Anterior cingulate cortex (tissue), 58 donors: ENCODE data around the gene ABHD14A.
A peak's percentile ranks its signal among the peaks of the same experiment; 100 is the strongest.

ENCODE experiments used
- DNase-seq, 58 donors: peaks; one replicate each; lab custom pipeline; 2025; lab: John Stamatoyannopoulos, UW

The ABHD14A gene

DNA sequence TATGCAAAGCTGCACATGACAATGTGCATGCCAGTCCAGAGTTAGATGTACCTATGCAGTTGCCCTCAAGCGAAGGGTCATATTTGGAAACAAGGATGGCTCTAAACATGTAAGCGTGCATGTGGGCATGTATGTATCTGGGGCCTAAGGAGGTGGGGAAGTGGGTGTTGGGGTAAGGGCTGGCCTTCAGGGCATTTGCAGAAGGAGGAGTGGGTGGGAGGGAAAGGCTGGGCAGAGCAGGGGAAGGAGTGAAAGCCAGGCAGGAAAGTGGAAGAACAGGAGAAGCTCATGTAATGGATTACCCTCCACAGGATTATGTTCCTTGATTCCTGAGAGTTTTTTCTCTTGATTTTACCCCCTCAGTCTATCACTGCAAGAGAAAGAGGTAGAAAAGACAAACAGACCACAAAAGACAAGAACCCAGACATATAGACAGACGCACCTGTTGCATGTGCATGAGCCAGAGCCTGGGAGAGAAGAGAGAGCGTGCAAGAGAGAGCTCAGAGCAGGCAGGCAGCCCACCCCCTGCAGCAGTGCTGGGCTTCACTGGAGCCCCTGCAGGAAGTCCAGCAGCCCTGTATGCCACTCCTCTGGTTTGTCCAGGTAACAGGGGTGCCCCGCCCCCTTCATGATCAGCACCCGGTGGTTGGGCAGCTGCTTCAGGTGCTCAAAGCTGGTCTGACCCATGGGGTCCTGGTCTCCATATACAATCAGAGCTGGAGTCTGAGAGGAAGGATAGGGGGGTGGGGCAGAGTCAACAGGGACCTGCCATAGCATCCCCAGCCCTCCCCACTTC, 5.8 kb upstream of the ABHD14A start:
- no peak for DNase-seq

DNA sequence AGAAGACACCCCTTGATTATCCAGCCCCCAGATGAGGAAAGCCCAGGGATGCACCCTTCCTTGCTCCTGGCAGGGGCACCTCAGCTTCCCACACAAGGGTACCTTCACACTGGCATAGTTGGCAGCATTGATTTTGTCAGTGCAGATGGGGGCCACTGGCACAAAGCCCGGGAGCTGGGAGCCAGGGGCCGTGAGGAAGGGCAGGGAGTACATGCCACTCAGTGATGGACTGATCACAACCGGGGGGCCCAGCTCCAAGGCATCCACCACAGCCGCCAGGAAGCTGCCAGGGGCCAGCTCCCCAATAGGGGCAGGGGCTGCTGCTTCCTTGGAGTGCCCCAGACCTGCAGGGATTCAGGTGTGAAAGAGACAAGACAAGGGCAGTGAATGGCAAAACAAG, 5.0 kb upstream of the ABHD14A start:
- no peak for DNase-seq

DNA sequence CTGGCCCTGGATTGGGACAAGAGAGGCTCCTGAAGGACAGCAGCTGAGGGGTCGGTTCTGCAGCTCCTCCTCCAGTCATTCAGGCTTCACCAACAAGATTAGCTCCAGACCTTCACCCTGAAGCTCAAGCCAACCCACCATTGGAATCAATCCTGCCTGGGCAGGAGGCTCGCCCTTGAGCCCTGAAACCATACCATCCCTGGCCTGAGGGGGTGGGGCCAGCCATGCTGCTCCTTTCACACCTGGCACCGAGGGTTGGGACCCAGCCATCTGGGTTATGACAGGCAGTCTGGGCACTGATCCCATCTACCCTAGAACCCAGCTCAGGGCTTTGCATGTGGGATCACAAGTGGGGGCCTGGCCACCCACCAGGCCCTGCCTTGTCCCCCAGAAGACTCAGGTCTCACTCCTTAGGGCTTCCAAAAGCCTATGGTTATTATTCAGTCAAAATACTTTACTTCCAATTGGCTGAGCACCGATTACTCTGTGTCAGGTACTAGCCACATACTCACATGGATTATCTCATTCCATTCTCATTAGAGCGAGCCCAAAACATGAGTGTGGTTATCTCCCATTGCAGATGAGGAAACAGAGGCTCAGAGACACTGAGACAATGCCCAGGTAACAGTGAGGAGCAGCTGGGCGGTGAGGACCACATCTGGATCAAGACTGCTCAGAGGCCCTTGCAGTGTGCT, 4.1 kb upstream of the ABHD14A start:
- DNase-seq: no peak

DNA sequence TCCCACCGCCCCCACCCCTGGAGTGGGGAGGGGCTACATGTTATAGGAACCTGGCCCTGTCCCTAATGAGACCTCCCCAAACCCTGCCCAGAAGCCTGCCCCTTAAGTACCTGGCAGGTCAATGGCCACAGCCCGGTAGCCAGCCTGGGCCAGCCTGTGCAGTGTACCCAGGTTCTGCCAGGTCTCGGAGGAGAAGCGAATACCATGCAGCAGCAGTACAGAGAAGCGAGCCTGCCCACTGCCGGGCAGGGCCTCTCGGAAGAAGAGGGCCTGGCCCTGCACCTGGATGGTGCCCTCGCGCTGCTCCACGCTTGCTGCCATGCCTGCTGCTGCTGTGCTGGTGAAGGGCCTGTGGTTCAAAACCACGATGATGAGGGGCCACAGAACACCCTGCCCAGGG, 3.5 kb upstream of the ABHD14A start:
- no peak for DNase-seq

DNA sequence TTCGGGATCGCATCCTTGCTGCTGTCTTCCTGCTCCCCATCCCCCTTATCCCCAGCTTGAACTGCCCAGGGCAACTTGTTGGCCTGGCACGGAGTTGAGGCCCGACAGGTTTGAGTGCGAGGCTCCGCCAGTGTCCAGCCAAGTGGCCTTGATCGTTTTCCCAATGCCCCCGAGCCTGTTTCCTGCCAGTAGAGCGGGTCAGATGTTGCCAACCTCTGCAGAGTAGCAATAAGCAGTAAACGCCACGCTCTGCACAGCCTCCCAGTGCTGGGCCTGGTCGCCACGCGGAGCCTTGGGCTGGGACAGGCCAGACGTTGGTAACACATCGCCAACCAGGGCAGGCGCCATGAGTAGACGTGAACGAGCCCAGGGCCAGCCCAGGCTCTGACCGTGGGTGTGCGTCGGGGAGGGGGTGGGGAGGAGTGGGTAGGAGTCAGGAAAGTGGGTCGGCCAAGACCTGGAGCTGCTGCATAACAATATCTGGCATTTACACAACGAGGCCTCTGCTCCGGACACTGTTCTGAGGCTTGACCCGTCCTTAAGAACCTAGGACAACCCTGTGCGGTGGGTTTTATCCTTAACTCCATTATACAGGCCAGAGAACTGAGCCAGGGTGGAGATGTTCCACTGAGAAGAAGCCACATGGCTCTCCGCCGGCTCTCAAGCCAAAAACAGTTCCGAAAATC, 444 bp upstream of the ABHD14A start:
- peak in 16 of 58 donors; percentile 50 to 73 (median 65) for DNase-seq

DNA sequence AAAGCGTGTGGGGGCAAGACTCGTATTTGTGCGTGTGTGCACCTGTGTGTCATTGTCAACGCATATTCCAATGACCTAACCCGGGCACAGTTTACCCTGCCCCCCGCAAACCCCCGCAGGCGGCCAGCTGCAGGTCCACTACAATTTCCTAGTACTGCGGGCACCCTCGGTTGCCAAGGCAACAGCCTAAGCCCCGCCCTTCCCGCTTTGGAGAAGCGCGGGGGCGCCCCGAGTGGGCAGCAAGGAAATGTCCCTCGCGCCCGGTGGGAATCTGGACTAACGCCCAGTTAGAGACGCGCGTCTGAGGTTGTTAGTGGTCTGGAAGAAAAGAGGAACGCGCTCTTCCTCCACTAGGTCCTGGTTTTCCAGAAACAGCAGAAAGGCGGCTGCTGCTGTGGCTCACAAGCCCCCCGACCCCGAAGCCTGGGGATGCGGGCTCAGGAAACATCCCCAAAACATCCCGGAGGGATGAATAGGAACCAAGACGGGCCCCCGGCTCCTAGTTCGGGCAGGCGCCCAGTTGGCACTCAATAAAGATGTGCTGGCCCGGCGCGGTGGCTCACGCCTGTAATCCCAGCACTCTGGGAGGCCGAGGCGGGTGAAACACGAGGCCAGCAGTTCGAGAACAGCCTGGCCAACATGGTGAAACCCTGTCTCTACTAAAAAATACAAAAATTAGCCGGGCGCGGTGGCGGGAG, 1.1 kb downstream of the ABHD14A start:
- DNase-seq: peak in 57 of 58 donors; percentile 47 to 92 (median 79)

DNA sequence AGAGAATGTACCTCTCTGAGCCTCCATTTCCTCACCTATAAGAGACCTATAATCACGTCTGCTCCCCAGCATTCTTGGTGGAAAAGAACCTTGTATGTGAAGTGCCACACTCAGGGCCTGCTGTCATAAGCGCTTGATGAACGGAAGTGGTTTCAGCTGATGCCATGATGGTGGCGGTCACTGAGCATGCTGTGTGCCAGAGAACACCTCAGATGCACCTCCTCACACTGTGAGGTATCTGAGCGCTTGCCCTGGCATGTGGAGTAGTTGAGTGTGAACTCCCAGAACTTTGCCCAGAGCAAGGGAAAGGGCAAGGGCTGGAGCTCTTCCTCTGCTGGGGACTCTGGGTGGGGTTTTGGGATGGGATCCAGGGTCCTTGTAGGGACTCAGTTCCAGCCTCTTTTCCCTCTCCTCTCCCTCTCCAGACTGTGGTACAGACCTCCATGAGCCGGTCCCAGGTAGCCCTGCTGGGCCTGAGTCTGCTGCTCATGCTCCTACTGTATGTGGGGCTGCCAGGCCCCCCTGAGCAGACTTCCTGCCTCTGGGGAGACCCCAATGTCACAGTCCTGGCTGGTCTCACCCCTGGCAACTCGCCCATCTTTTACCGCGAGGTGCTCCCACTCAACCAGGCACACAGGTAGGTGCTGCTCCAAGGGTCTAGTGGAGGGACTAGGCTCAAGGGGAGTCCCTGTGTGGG, 2.7 kb downstream of the ABHD14A start:
- no peak for DNase-seq

DNA sequence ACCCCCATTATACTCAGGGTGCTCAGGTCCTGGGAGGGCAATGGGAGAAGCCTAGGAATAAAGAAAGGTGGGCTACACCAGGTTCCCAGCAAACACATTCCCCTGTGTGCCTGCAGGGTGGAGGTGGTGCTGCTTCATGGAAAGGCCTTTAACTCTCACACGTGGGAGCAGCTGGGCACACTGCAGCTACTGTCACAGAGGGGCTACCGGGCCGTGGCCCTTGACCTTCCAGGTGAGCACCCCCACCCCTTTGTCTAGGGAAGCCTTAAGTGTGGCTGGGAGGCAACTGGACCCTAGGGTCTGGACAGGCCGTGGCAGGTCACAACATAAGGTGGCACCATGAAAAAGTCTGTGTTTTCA, 3.3 kb downstream of the ABHD14A start:
- no peak for DNase-seq

DNA sequence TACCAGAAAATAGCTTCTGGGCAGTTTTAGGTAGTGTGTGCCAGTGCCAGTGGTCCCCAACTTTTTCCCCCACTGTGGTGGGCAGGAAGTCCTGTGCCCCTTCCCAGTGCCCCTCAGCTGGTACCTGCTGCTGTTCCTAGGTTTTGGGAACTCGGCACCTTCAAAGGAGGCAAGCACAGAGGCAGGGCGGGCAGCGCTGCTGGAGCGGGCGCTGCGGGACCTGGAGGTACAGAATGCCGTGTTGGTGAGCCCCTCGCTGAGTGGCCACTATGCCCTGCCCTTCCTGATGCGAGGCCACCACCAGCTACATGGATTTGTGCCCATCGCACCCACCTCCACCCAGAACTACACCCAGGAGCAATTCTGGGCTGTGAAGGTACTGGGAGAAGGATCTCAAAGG, 5.4 kb downstream of the ABHD14A start:
- no peak for DNase-seq

DNA sequence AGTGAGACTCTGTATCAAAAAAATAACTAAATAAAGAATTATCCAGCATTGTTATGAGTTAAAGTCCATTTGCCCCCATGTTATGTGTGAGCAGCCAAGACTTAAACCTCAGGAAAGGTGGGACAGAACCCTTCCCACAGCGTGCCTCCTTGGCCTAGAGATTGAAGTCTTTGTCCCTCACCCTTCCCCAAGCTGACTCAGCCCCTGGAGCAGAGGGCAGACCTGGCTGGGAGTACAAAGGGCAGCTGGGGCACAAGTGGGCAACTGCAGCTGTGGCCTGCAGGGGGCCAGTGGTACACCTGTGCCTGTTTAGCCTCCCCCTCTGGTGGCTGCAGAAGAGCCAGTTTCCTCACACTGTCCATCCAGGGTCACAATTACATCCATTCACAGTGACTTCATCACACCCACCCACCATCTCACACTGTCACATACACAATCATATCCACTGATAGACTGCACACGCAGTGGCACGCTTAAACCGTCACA, 7.5 kb downstream of the ABHD14A start:
- peak in 1 of 58 donors; percentile 43 for DNase-seq

DNA sequence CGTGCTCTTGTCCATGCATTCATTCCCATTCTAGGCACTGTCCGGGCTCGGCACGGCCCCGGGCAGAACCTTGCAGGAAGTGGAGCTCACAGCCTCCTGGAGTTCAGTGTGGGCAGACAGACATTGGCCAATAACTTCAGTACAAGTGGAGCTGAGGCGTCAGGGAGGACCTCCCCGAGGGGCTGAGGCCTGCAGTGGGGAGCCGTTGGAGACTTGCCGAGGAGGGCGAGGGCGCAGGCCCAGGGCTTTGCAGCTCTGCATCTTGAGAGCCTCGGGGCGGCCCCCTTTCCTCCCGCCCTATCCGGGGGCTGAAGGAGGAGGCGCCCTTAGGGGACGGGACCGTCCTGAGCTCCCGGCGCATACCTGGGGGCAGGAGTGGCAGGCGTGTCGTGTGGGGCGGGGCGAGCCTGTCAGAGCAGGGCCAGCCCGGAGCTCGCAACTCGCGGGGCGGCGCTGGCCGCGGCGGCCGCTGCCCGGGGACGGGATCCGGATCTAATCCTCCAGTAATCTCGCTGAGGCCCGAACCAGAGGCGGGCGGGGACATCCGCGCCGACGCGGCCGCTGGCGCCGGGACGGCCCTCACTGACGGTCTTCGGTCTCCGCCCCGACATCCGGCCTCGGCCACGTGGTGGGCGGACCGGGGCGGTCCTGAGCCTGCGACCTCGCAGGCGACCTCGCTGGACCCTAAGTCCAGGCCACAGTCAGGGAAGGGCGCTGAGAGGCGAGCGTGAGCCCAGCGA, 8.1 kb downstream of the ABHD14A start, which contains the start of gene ACY1:
Gene ACY1, plus strand, starts transcription at position 698 of the 740 bp plus-strand sequence. CDS start 530 bp downstream, outside the sequence.
- DNase-seq: peak in 56 of 58 donors; percentile 13 to 81 (median 68)

DNA sequence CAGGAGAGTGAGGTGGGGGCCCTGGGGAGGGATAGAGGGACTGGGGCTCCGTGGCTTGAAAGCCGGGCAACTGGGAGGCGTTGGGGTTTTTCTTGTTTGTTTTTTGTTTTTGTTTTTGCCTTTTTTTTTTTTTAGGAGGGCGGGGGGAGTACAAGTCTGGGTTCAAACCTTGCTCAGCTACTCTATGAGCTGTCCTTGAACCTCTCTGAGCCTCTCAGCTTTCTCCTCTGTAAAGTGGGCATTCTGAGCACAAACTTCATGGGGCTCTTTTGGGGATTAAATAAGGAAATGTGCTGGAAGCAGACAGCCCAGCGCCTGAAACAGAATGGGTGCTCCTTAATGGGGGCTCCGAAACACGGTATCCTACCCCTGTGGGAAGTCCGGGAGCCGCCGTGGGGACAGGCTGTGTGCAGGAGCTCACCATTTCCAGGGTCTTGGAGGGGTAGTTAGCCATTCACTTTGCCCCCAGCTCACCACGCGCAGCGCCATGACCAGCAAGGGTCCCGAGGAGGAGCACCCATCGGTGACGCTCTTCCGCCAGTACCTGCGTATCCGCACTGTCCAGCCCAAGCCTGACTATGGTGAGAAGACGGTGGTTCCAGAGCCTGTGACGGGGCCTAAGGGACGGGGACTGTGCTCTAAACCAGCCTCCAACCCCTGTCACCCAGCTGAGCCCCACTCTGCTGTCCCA, 8.9 kb downstream of the ABHD14A start:
- DNase-seq: no peak

DNA sequence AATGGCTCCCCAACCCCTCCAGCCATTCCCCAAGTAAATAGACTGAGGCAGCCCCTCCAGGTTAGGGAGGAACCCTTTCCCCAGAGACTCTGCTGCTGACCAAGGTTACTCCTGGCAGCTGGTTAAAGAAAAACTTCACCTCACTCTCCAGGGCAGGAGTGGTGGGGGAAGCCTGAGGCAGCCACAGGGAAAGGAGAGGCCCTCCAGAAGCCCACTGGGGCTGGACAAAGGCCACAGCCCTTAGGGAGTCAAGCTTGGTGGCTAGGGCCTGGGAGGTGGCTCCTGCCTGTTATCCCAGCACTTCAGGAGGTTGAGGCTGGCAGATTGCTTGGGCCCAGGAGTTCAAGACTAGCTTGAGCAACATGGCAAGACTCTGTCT, 9.4 kb downstream of the ABHD14A start:
- DNase-seq: no peak

DNA sequence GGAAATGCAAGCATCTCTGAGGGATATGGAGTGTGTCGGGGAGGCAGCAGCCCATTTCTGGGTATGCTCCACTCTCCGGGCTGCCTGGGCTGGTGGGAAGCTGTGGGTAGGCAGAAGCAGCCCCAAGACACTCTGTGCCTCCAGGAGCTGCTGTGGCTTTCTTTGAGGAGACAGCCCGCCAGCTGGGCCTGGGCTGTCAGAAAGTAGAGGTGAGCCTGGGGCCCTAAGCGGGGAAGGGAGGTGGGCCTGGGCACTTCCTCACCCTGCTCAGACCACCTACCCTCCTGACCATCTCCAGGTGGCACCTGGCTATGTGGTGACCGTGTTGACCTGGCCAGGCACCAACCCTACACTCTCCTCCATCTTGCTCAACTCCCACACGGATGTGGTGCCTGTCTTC, 10.2 kb downstream of the ABHD14A start:
- no peak for DNase-seq

DNA sequence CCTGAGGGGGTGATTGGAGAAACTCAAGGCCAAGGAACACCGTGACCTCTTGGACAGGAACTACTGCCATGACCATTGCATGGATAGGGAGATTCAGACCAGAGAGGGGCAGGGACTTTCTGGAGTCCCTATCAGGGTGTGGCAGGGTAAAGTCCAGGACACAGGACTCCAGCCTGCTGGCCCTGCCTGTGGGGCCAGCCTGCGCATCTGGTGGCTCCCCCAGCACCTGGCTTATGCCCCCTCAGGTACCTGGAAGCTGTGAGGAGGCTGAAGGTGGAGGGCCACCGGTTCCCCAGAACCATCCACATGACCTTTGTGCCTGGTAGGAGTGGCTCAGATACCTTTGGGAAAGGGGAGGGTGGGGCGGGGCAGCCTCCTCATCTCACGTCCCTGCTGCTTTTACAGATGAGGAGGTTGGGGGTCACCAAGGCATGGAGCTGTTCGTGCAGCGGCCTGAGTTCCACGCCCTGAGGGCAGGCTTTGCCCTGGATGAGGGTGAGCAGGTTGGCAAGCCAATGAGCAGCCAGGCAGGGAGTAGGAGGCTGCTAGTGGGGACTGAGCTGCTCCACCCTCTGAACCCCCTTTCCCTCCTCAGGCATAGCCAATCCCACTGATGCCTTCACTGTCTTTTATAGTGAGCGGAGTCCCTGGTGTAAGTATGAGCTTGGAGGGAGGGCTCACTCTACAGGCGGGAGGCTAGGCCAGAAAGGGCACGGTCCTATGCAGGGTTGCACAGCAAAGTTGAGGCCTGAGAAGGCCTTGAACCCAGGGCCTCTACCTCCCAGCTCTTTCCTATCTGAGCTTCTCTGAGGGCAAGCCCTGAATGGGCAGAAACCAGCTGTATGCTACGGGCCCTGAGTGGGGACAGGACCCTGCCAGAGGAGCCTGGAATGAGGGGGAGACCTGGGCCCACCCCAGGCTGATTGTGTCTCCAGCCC, 11.4 kb downstream of the ABHD14A start:
- no peak for DNase-seq

DNA sequence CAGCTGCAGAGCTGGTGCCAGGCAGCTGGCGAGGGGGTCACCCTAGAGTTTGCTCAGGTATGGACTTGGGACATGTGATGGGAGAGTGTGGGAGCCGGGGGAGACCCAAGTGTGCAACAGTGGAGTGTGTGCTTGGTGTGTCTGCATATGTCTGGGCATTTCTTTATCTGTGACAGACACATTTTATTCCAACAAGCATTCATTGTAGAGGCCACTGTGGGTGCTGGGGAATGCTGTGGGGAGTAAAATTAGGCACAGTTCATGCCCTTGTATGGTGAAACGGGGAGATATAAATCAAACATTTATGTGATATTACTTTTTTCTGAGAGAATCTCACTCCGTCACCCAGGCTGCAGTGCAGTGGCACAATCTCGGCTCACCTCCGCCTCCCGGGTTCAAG, 12.7 kb downstream of the ABHD14A start:
- DNase-seq: no peak

DNA sequence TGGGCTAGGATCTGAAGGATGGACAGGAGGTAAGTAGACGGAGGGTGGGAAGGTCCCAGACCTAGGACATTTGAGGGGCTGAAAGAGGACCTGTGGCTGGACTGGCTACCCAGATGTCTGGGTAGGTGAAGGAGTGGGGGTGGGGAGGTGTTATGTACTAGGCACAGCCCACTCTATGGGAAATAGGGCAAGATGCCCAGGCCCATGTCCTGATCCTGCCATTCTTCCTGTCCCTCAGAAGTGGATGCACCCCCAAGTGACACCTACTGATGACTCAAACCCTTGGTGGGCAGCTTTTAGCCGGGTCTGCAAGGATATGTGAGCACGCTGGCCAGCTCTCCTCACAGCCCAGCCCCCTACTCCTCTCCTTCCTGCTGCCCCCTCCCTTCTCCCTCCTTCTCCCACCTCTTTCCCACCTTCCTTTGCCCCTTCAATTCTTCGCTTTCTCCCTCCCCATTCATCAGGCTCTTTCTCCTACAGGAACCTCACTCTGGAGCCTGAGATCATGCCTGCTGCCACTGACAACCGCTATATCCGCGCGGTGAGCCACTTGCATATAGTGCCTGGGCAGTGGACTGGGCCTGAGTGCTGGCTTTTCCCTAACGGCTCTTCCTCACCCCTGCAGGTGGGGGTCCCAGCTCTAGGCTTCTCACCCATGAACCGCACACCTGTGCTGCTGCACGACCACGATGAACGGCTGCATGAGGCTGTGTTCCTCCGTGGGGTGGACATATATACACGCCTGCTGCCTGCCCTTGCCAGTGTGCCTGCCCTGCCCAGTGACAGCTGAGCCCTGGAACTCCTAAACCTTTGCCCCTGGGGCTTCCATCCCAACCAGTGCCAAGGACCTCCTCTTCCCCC, 13.7 kb downstream of the ABHD14A start:
- no peak for DNase-seq
